ENCODE results near the gene FCHO2.

GRCh38 chr5:72999916-73000315 lies 44.1 kb downstream of the FCHO2 start:
- TF ChIP-seq, protein P1, sequence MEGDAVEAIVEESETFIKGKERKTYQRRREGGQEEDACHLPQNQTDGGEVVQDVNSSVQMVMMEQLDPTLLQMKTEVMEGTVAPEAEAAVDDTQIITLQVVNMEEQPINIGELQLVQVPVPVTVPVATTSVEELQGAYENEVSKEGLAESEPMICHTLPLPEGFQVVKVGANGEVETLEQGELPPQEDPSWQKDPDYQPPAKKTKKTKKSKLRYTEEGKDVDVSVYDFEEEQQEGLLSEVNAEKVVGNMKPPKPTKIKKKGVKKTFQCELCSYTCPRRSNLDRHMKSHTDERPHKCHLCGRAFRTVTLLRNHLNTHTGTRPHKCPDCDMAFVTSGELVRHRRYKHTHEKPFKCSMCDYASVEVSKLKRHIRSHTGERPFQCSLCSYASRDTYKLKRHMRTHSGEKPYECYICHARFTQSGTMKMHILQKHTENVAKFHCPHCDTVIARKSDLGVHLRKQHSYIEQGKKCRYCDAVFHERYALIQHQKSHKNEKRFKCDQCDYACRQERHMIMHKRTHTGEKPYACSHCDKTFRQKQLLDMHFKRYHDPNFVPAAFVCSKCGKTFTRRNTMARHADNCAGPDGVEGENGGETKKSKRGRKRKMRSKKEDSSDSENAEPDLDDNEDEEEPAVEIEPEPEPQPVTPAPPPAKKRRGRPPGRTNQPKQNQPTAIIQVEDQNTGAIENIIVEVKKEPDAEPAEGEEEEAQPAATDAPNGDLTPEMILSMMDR (IDR thresholded peaks at IDR 0.05; ENCODE audit: insufficient read depth, low read length, poor library complexity, severe bottlenecking) = no peak
- no peak for TF ChIP-seq EZH2phosphoT487 (conservative IDR thresholded peaks at IDR 0.05; ENCODE audit: low read length)

Measured in SU-DHL-6 (cell line).